NCI-H345 treated with DMSO at 0.1 percent for 48 hours (cell line): ENCODE measurements around the gene BTBD19.
"Not testable (repeated sequence)": the region's sequence is repeated elsewhere in the genome, so short reads cannot be mapped to it uniquely, and the experiment has no call there.

Experiments used
- DNase-seq: peaks from one replicate; lab custom pipeline; 2025; ENCODE audit not compliant: unreplicated experiment; lab: John Stamatoyannopoulos, UW

Gene BTBD19

GRCh38 chr1:44807364-44808062, 810 bp upstream of the BTBD19 start:
- DNase-seq: no peak

- DNase-seq: no peak
Measured at GRCh38 chr1:44808938-44809917, 905 bp downstream of the BTBD19 start.

GRCh38 chr1:44810101-44810761, 1.9 kb downstream of the BTBD19 start:
- DNase-seq: peak; percentile 26

GRCh38 chr1:44810762-44811105, 2.4 kb downstream of the BTBD19 start:
- not testable (repeated sequence) for DNase-seq

- no peak for DNase-seq
Measured at GRCh38 chr1:44811234-44811633, 2.9 kb downstream of the BTBD19 start.

GRCh38 chr1:44812822-44813543, 4.7 kb downstream of the BTBD19 start:
- no peak for DNase-seq

- not testable (repeated sequence) for DNase-seq
Measured at GRCh38 chr1:44815926-44816325, 7.6 kb downstream of the BTBD19 start.

GRCh38 chr1:44817307-44817706, 9.0 kb downstream of the BTBD19 start:
- DNase-seq: no peak

- DNase-seq: no peak
Measured at GRCh38 chr1:44817771-44818495, 9.6 kb downstream of the BTBD19 start.

- DNase-seq: no peak
Measured at GRCh38 chr1:44819196-44819607, 10.9 kb downstream of the BTBD19 start.

GRCh38 chr1:44819608-44820327, 11.4 kb downstream of the BTBD19 start:
- DNase-seq: no peak

GRCh38 chr1:44820328-44821239, 12.3 kb downstream of the BTBD19 start:
- DNase-seq: no peak

- no peak for DNase-seq
Measured at GRCh38 chr1:44821240-44821715, 13.0 kb downstream of the BTBD19 start.

- DNase-seq: no peak
Measured at GRCh38 chr1:44822131-44822701, 13.9 kb downstream of the BTBD19 start.

GRCh38 chr1:44822981-44823451, 14.7 kb downstream of the BTBD19 start:
- DNase-seq: no peak

GRCh38 chr1:44824392-44824791, 16.1 kb downstream of the BTBD19 start:
- DNase-seq: not testable (repeated sequence)

GRCh38 chr1:44826375-44827196, 18.3 kb downstream of the BTBD19 start:
- DNase-seq: no peak
